ENCODE data around the gene APOB. TPM values are rescaled to one million over a fixed set of nuclear protein-coding genes. Genes with fewer than 3 reads are reported as not detected.

Gene APOB
- polyA plus RNA-seq, 1 of the 3 experiments (the other 2 are of a cell fraction): not detected

GRCh38 chr2:21024198-21024597 is 19.7 kb downstream of the APOB start:
- H3K4me2 ChIP-seq: no peak overlapping the region
- CTCF ChIA-PET: interaction anchor here (0.6 to 8.5 kb wide), 8 partner anchors 17 to 1962 kb away, joined by 3 to 51 read pairs (median 4); partner anchors contain the start of gene APOB
- no peak for TF ChIP-seq FOSL2 (IDR thresholded peaks at IDR 0.05; ENCODE audit: borderline replicate concordance, low read depth)
- no peak for TF ChIP-seq NRF1 (IDR thresholded peaks at IDR 0.05; ENCODE audit: low read depth, low read length)
- TF ChIP-seq, protein P1, sequence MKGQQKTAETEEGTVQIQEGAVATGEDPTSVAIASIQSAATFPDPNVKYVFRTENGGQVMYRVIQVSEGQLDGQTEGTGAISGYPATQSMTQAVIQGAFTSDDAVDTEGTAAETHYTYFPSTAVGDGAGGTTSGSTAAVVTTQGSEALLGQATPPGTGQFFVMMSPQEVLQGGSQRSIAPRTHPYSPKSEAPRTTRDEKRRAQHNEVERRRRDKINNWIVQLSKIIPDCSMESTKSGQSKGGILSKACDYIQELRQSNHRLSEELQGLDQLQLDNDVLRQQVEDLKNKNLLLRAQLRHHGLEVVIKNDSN (IDR thresholded peaks at IDR 0.05; ENCODE audit: borderline replicate concordance, low read depth): no peak
- no peak for TF ChIP-seq EP300 (IDR thresholded peaks at IDR 0.05; ENCODE audit: borderline replicate concordance in 1 of 2, low read depth in 1 of 2, low read length in 1 of 2)
- no peak for TF ChIP-seq GATA2 (CRISPR knock-in tag; IDR thresholded peaks at IDR 0.05)
- no peak for TF ChIP-seq MXI1 (IDR thresholded peaks at IDR 0.05; ENCODE audit: low read depth, low read length)
- TF ChIP-seq SIN3A (IDR thresholded peaks at IDR 0.05; ENCODE audit: borderline replicate concordance, low read depth, low read length): no peak
- TF ChIP-seq JUND (IDR thresholded peaks at IDR 0.05): no peak
- no peak for TF ChIP-seq PBX3 (IDR thresholded peaks at IDR 0.05)
- no peak for TF ChIP-seq USF2 (IDR thresholded peaks at IDR 0.05; ENCODE audit: borderline replicate concordance, low read depth, low read length)
- no peak for TF ChIP-seq IRF3 (IDR thresholded peaks at IDR 0.05; ENCODE audit: low read depth, low read length)
- no peak for TF ChIP-seq RFX5 (IDR thresholded peaks at IDR 0.05; ENCODE audit: low read length)
- no peak for TF ChIP-seq NFIC (IDR thresholded peaks at IDR 0.05; ENCODE audit: borderline replicate concordance)

More at GRCh38 chr2:21024198-21024597, 19.7 kb downstream of the APOB start:
- Histone ChIP-seq H2AFZ (ENCODE audit: low read depth) (no peak overlapping the region), H3K9ac (no peak overlapping the region), H3K4me1 (ENCODE audit: control insufficient read depth in 1 of 2, insufficient read depth in 2 of 2, low read depth in 1 of 2, low read length in 1 of 2) (no peaks in the 10 kb centered on the region), H3K79me2 (ENCODE audit: insufficient read depth) (no peaks in the 10 kb centered on the region), H3K4me3 (ENCODE audit: low read depth in 2 of 2, low read length in 1 of 2) (no peak overlapping the region), H3K27ac (ENCODE audit: low read depth in 2 of 2, low read length in 1 of 2) (no peak overlapping the region), H3F3A (replicated peaks; ENCODE audit: insufficient read depth) (no peaks in the 10 kb centered on the region), H3K36me3 (replicated peaks in 1 of 2; ENCODE audit: control insufficient read depth in 1 of 2, insufficient read depth in 2 of 2, low read length in 1 of 2) (no peaks in the 10 kb centered on the region), H3K9me3 (no peaks in the 10 kb centered on the region), H4K20me1 (ENCODE audit: insufficient read depth) (no peaks in the 10 kb centered on the region), H3K9me2 (no peaks in the 10 kb centered on the region), H3K27me3 (ENCODE audit: insufficient read depth) (no peaks in the 10 kb centered on the region; the same call in 1 of the 2 replicates)
- WGBS (ENCODE audit: low lambda C conversion rate): 43% methylated on average over 5 of the region's 5 CpGs
- DNase-seq: no peak
- POLR2A ChIA-PET: no interaction called here
